GM19239 (cell line): ENCODE measurements around the gene ABHD6.
"Not testable (repeated sequence)": the region's sequence is repeated elsewhere in the genome, so short reads cannot be mapped to it uniquely, and the experiment has no call there.

Experiments
- DNase-seq: peaks from one replicate; pipeline ENCODE4 v3.0.0; 2011; ENCODE audit warnings: low spot score; ENCODE audit not compliant: insufficient read length
- FAIRE-seq: peaks from 2 replicates; lab custom pipeline; 2011; peaks lifted over from hg19 to GRCh38; lab: Jason Lieb, UNC

ABHD6 gene

DNA sequence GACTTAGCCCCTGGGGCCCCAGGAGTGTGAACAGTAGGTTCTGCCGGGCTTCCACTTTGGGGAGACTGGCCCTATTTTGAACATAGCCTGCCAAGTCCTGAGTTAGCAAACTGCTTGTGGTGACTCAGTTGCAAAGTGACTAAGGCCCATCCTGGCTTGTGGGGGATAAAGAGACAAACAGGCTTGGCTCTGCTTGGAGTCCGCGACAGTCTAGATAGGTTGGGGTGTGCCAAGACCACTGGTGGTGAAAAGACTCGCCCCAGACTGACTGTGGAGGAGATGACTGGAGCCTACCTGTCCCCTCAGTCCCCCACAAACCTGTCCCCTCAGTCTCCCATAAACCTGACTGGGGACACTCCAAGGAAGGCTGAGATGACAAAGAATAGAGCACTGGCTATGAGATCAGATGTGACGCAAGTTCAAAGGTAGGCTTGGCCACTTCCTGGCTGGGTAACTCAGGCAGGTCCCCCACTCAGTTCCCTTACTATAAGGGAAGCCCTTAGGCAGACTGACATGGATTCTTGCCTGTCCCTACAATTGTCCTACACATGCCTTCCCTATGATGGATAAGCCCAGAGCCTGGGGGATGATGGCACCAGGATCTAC lies 31.1 kb upstream of the ABHD6 start:
- FAIRE-seq: no peak

DNA sequence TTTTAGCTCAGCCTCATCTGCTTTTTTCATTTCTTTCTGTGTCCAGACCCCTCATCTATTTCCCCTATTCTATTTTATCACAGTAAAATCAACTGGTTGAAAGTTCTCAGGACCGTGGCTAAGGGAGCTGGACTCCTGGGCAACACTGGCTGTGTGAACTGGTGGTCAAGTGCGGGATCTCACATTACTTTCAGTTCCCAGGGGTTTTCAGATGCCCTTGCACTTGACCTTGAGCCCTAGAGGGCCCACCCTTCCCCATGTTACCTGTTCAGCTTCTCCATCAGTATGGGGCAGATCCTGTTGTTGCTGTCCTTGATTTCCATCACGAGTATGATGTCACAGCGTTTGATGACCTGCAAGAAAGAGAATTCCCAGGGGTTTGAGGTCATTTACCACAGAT lies 29.6 kb upstream of the ABHD6 start:
- no peak for DNase-seq
- peak; percentile 49 for FAIRE-seq

More for the DNA sequence above, 31.1 kb upstream of the ABHD6 start:
- DNase-seq: no peak

DNA sequence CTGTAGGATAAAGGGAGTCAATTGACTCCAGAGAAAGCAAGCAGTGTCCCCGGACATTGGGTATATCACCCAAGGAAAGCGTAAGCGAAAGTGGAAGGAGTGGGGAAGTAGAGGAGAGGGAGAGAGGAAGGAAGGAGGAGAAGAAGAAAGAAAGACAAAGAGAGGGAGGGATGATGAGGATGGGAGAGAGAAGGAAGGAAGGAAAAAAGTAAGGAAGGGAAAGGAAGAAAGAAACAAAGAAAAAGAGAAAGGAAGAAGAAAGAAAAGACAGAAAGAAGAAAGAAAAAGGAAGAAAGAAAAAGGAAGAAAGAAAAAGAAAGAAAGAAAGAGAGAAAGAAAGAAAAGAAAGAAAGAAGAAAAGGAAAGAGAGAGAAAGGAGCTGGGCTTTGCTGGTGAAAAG lies 27.7 kb upstream of the ABHD6 start:
- no peak for DNase-seq
- FAIRE-seq: no peak

DNA sequence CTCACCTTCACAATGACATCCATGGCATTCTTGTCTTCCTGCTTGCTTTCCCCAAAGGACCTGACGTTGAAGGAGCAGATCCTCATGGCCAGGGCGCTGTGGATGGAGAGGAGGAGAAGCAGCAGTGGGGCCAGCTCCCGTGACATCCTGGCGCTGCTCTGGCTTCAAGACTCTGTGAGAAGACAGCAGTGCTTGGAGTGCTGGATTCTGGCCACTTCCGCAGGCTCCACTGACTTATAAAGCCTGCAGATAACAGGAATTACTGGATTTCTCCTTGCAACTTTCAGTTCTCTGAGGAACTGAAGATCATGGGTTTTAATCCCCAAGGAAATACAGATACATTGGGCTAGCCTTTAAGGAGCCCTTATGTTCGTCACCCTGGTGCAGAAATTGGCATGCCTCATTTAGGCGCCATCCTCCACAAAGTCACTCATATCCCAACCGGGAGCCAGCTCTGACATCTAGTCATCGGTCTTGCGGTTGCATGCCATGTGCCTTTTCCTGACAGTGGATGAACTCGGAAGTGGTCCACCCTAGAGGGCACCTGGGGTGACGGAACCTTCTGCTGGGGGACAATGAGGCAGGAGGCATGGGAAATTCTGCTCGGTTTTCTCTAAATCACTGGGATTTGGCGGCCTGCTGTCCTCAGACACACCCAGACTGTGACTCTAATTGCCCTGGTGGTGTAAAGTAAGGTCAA lies 26.7 kb upstream of the ABHD6 start, which contains the start of gene DNASE1L3:
TSS of gene DNASE1L3 (minus strand) at position 212 of the 700 bp plus-strand sequence. CDS start at position 146, 66 bp downstream.
- no peak for DNase-seq
- FAIRE-seq: no peak

DNA sequence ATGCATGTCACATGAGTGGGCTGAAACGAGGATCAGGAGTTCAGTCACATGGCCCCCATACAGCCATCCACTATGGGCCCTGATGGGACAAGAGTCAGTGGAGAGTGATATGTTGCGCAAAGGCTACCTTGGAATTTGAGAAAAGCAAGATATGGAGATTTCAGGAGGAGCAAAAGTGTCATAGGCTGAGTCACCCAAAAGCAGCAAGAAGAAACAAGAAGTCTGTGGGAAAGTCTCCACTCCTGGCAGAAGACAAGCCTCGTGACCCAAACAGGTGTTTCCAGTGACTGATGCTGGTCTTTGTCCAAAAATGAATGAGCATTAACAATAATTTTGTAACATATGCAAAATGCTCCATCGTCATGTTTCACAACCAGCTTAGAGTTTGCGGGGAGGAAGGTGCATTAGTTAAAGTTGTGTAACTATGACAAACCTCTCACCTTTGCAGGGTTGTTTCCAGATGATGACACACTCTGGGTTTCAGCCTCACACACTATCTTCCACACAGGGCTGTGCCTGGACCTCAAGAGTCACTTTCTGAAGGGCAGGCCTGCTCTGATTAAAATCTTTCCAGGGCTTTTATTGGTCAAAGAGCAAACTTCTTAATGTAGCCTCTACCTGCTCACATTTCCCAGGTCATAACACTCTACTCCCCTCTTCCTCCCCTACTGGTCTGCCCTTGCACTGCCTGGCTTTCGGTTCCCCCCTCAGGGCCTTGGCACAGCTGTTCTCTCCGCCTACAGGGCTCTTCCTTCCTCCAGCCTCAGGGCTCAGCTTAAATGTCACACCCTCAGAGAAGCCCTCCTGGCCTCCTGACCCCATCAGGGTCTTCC lies 22.9 kb upstream of the ABHD6 start:
- FAIRE-seq (peak; percentile 98), DNase-seq (no peak)

DNA sequence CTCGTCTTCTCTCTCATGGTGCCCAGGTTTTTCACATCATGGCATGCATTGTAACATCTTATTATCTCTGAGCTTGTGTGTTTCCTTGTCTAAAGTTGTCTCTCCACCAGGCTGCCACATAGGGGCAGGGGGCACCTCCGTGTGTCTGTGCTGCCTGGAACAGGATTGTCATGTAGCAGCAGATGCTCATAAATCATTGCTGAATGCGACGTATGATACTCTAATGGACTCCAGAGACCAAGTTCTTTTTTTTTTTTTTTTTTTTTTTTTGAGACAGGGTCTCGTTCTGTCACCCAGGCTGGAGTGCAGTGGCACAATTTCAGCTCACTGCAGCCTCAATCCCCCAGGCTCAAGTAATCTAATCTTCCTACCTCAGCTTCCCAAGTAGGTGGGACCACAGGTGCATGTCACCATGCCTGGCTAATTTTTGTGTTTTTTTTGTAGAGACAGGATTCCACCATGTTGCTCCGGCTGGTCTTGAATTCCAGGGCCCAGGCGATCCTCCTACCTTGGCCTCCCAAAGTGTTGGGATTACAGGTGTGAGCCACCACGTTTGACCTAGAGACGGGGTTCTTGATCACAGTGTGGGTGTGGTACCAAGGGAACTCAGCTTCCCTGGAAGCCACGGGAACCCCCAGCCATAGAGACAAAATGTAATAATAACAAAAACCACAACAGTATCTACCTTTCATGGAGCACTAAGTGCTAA lies 22.1 kb upstream of the ABHD6 start:
- FAIRE-seq: no peak

DNA sequence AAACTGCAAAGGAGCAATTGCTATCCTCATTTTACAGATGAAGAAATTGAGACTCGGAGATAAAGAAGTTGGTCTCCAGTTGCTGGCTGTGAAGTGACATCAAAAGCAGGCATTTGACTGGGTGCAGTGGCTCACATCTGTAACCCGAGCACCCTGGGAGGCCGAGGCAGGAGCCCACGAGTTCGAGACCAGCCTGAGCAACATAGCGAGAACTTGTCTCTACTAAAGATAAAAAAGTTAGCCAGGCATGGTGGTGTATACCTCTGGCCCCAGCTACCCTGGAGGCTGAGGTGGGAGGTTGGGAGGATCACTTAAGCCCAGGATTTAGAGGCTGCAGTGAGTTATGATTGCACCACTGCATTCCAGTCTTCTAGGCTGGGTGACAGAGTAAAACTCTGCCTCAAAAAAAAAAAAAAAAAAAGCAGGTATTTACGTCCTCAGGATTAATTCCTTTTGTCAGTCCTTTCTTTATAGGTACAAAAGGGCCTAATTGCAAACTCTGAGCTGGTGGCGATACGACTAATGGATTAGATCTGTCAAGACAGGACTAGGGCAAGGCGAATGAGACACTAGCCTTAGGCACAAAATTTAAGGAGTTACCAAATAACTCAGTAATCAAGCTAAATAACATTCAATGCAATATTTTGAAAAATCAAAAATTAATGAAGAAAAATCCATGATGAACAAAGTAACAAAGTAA lies 20.9 kb upstream of the ABHD6 start:
- no peak for DNase-seq
- no peak for FAIRE-seq

More for the DNA sequence above, 22.1 kb upstream of the ABHD6 start:
- DNase-seq: no peak

DNA sequence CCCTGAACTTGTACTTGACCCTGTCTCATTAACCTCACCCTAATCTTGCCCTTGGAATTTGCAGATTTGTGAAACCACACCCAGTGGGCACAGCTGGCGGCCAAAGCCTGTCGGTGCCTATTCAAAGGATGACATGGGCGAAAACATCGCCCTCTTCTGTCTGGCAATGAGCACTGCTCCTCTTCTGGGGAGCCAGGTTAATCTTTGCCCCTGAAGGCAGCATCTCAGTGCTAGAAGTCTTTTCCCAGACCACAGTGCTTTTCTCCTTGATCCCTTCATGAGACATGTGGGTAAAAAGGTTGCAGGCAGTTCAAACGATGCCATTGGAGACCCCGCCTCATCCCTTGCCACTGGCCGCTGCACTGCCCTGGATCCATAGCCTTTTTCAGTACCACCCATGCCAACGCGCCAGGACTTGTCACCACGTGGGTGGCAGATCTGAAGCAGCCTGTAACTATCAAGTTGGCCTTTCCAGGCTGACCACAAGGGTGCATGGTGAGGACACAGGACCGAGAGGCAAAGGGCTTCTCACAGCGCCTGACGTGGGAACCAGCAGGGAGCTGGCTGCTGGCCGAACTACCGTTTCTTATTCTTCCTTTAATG lies 20.3 kb upstream of the ABHD6 start:
- peak; percentile 92 for FAIRE-seq

DNA sequence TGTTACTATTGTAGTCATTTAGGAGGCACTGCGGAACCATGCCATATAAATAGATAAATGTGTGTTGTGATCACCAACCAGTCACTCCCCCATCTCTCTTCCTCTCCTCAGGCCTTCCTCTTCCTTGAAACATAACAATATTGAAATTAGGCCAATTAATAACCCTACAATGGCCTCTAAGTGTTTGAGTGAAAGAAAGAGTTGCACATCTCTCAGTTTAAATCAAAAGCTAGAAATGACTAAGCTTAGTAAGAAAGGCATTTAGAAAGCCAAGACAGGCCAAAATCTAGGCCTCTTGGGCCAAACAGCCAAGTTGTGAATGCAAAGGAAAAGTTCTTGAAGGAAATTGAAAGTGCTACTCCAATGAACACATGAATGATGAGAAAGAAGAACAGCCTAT lies 18.7 kb upstream of the ABHD6 start:
- DNase-seq (no peak), FAIRE-seq (peak; percentile 56)

More for the DNA sequence above, 20.3 kb upstream of the ABHD6 start:
- peak; percentile 35 for DNase-seq

DNA sequence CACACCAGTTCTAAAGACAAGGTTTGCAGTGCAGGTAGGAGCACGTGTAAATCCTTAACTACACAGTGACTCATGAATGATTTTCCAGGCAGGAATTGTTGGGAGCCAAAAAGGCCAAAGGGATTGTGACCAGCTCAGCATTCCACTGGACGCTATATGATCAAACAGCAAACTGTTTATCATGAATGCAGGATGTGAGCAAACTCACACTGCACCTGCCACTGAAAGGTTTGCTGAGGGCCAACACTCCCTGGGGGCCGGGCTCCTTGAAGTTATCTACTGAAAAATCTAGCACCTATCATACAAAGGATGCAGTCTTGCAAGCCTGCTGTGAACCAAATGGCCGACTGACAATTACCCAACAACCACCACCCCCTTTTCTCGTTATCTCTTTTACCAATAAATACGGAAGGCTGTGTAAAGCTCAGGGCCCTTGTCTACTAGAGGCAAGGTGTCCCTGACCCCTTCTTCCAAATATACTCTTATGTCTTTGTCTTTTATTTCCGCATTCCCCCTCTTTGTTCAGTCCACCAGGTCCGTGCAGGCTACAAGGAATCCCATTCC lies 15.3 kb upstream of the ABHD6 start:
- DNase-seq (no peak), FAIRE-seq (no peak)

DNA sequence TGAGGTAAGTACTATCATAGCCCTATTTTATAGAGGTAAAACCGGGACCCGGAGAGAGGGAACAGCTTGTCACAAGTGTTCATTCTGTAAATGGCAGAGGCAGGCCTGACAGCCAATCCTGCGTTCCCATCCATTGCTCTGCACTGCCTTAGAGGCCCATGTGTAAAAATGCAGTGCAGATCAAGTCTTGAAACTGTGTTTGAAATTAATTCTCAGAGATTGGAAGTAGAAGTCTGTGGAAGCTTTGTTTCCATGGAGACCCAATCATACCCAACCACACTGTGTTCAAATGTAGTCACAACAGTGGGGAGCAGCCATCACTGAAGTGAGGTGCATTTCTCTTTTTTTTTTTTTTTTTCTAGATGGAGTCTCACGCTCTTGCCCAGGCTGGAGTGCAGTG lies 13.7 kb upstream of the ABHD6 start:
- no peak for DNase-seq
- no peak for FAIRE-seq

DNA sequence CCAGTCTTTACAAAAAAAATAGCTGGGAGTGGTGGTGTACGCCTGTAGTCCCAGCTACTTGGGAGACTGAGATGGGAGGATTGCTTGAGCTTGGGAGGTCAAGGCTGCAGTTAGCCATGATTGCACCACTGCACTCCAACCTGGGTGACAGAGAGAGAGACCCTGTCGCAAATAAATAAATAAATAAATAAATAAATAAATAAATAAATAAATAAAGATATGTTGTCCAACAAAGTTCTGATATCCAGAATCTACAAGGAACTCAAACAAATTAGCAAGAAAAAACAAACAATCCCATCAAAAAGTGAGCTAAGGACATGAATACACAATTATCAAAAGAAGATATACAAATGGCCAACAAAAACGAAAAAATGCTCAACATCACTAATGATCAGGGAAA lies 9.7 kb upstream of the ABHD6 start:
- DNase-seq, FAIRE-seq: not testable (repeated sequence)

DNA sequence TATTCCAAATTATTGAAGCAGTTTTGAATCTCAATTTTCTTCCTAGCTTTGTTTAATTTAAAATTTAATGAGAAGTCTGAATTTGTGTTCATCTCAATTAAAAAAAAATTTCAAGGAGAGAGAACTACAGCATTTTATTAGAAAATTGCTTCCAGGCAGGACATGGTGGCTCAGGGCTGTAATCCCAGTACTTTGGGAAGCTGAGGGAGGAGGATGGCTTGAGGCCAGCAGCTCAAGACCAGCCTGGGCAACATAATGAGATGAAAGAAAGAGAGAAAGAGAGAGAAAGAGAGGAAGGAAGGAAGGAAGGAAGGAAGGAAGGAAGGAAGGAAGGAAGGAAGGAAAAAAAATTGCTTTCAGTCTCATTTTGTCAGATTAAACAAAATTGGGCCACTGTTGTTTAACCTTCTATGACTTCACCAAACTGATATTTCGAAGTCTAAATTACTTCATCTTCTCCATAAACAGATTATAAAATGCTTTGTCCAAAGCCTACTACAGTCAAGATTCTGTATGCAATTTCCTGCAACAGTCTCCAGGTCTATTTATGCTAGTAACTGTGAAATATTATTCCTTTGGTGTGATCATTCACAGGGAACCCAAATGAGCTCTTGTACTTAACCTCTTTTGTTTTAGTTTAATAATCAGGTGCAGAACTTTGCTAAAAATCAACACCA lies 6.6 kb upstream of the ABHD6 start:
- FAIRE-seq (no peak), DNase-seq (no peak)

DNA sequence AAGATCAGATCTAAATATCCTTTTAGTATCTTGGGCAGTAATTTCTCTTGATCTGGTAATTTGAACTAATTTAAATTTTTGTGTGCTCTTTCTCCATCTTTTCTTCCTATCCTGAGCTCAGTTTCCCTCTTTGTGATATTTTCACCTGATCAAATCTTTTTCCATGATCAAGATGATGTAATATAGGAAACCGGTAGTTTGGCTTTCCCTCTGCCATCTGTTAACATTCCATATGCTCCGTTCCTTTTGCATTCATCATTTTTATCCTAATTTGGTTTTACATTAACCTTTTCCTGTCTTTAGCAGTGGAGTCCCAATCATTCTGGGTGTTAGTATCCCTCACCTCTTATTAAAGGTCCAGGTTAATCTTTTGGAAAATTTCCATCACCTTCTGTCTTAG lies 5.9 kb upstream of the ABHD6 start:
- FAIRE-seq (no peak), DNase-seq (no peak)

DNA sequence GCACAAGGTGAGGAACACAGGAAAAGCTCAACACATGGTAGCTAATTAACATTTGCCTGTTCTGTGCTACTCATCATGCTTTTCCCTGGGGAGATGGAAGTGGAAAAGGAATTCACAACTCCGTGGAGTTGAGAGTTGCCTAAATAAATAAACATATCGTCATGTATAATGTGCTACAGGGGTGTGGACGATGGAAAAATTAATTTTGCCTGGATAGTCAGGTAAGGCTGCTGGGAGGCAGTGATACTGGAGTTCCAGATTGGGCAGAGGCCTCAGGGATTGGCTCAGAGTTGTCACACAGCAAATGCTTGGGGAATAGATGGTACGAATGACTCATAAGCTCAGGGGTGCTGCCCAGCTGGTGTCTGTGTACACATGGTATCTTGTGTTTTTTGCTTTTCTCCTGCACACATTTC lies 3.1 kb upstream of the ABHD6 start:
- no peak for FAIRE-seq

DNA sequence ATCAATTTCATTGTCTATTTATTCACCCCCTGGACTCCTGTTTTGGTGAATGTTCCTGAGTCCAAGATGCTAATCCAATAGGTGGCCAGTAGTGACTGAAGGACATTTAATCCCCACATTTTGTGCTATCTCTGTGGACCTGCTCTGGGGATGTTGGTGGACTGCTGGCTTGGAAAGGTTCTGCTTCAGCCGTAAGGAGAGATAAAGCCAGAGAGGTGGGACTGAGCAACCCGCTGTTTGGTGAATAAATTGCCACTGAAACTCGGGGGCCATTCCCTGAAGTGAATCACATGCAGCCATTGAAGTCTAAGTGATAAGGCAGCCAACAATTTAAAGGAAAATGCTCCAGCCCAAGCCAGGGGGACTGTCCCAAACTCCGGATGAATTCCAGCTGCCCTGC lies 1.6 kb upstream of the ABHD6 start:
- DNase-seq: no peak
- no peak for FAIRE-seq

More for the DNA sequence above, 3.1 kb upstream of the ABHD6 start:
- no peak for DNase-seq

DNA sequence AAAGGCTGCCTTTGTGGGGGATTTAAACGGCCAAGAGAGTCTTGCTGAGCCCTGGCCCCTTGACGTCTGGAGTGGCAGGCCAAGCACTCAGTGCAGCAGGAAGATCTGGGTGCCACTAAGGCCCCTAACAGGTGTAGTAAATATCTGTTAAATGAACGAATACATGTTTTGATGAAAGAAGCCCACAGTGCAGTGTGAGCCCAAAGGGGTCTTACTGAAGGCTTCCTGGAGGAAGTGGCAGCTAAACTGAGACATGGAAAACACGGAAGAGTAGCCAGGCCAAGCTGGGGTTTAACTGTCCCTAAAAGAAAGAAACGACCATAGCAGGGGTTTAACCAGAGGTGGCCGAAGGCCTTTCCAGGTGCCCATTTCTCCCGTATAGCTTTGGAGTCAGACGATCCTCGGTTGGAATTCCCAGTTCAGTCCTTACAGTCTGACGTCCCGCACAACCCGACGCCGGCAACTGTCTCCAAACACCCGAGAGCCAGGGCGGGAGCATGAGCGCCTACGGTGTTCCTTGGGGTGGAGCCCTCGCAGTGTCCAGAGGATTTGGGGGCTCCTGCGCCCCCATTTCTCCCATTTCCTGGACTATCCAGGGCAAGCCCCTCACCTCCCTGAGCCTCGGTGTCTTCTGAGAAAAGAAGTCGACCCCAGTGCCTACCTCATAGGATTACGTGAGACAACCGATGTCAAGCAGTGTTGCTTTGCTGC lies 910 bp upstream of the ABHD6 start:
- FAIRE-seq: no peak
- no peak for DNase-seq
